ENCODE data around the gene KRTDAP.

Gene KRTDAP

DNA sequence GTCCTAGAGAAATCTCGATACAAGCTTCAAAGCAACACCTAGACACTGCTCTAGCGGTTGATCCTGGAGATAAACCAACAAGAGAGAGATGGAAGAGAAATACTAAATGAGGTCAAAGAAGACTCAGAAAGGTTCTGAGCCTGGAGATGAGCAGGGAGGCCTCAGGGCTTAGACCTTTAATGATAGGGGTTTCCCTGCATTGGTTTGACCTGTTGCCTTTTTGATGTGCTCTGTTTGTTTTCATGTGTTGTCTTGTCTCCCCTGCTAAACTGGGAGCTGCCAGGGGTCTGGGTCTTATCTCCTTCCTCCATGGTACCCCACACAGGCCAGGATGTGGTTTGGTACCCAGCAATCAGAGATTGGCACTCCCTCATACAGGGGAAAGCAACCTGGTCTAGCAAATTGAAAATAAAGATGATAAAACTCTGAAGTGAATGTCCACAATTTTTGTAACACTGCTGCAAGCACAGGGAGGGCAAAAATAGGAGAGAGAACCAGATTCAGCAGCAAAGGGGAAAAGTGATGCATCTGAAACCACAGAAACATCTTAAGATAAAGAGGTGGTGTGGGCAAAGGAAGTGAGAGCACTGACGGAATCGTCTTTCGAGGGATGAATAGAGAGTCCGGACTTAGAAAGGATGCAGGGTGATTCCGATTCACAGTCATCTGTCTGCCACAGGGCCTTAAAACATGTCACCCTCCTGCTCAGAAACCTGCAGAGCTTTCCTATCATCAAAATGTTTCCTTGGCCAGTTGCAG is 38.7 kb downstream of the KRTDAP start:
- DNase-seq (ENCODE audit: low spot score): no peak

DNA sequence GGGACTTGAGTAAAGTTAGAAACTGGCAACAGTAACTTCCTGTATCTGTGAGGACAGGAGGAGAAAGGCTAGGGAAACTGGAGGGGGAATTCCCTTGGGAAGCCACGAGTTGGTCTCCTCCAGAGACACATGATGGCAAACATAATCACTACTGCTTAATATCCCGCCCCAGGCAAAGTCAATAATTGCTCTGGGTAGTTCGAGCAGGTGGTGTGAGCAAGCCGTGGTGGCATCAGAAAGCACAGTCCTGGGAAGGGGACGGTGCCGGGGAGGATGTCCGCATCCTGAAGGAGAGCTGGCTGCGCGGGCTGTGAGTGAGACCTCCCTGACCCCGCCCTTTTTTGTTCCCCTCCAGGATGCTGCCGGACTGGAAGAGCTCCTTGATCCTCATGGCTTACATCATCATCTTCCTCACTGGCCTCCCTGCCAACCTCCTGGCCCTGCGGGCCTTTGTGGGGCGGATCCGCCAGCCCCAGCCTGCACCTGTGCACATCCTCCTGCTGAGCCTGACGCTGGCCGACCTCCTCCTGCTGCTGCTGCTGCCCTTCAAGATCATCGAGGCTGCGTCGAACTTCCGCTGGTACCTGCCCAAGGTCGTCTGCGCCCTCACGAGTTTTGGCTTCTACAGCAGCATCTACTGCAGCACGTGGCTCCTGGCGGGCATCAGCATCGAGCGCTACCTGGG is 40.8 kb downstream of the KRTDAP start:
- DNase-seq (ENCODE audit: low spot score): no peak

GRCh38 chr19:35447606-35448469 is 42.4 kb downstream of the KRTDAP start, which contains the start of gene FFAR2:
Gene FFAR2 (plus strand): TSS chr19:35448257. CDS start chr19:35449715, 1,458 bp downstream.
- no peak for DNase-seq (ENCODE audit: low spot score)

GRCh38 chr19:35445826-35446593 is 44.3 kb downstream of the KRTDAP start:
- no peak for DNase-seq (ENCODE audit: low spot score)

- no peak for DNase-seq (ENCODE audit: low spot score)
Measured at GRCh38 chr19:35444735-35445134, 45.5 kb downstream of the KRTDAP start.

- DNase-seq (ENCODE audit: low spot score): no peak
Measured at GRCh38 chr19:35442091-35442490, 48.2 kb downstream of the KRTDAP start.

- no peak for DNase-seq (ENCODE audit: low spot score)
Measured at GRCh38 chr19:35439921-35440320, 50.3 kb downstream of the KRTDAP start.

- DNase-seq (ENCODE audit: low spot score): no peak
Measured at GRCh38 chr19:35438527-35438926, 51.7 kb downstream of the KRTDAP start.

- no peak for DNase-seq (ENCODE audit: low spot score)
Measured at GRCh38 chr19:35438096-35438495, 52.2 kb downstream of the KRTDAP start.

- DNase-seq (ENCODE audit: low spot score): no peak
Measured at GRCh38 chr19:35437406-35437951, 52.8 kb downstream of the KRTDAP start.

All from AG08396 (cell line).